Suprapubic skin (tissue), 4 donors: ENCODE results near the gene ACYP1. TPM values are rescaled to one million over a fixed set of nuclear protein-coding genes. Genes with fewer than 3 reads are reported as not detected.

ENCODE experiments used
- DNase-seq, 2 donors: peaks; one replicate each; pipeline ENCODE4 v3.0.0-alpha.2; 2019; ENCODE audit warnings: low spot score in 2 of 2
- H3K27ac ChIP-seq: fragments of 200-600 bp; sonication (generic); one replicate; pipeline ENCODE4 v1.5.1; 2019
- H3K27me3 ChIP-seq: fragments of 200-600 bp; sonication (generic); one replicate; pipeline ENCODE4 v1.5.1; 2019
- H3K36me3 ChIP-seq: fragments of 200-600 bp; sonication (generic); one replicate; pipeline ENCODE4 v1.5.1; 2019
- H3K4me1 ChIP-seq: fragments of 200-600 bp; sonication (generic); one replicate; pipeline ENCODE4 v1.5.1; 2019
- H3K4me3 ChIP-seq: fragments of 200-600 bp; sonication (generic); one replicate; pipeline ENCODE4 v1.5.1; 2019; ENCODE audit warnings: mild to moderate bottlenecking
- H3K9me3 ChIP-seq: fragments of 200-600 bp; sonication (generic); one replicate; pipeline ENCODE4 v1.5.1; 2019
- EP300 ChIP-seq: sonication (generic); formaldehyde crosslinking; IDR thresholded peaks from one replicate; pipeline ENCODE4 v1.6.1; 2017; ENCODE audit warnings: antibody characterized with exemption
- POLR2A ChIP-seq, 2 donors: fragments of 450-650 bp; IDR thresholded peaks; one replicate each; pipeline ENCODE4 v1.6.1; 2017; ENCODE audit warnings: antibody characterized with exemption in 2 of 2, mild to moderate bottlenecking in 2 of 2, moderate library complexity in 2 of 2
- POLR2AphosphoS5 ChIP-seq, 3 donors: sonication (generic); formaldehyde crosslinking; IDR thresholded peaks; one replicate each; pipeline ENCODE4 v1.6.1; 2017; ENCODE audit warnings: antibody characterized with exemption in 3 of 3
- WGBS: methylation state at CpG from one replicate; pipeline ENCODE4 v1.1.5; 2018; 5-methylcytosine and 5-hydroxymethylcytosine counted together
- total RNA-seq, 4 donors: library from RNA; depleted of rRNA; stranded (reverse); fragments of >200 nt; gene quantifications; one replicate each; pipeline ENCODE4 v1.1.0, GENCODE V29; 2016
- TF ChIP-seq, protein P1 (sequence below), 2 donors: fragments of 200-600 bp in 1 of 2; fragments of 450-650 bp in 1 of 2; sonication (generic) in 1 of 2; IDR thresholded peaks; one replicate each; pipeline ENCODE4 v1.5.1; 2016 to 2019; ENCODE audit warnings: antibody characterized with exemption in 2 of 2, mild to moderate bottlenecking in 1 of 2, moderate library complexity in 1 of 2

Gene ACYP1
- total RNA-seq, 4 donors from 2014 or later = 19.2 to 40.6 (median 23.0) TPM

DNA sequence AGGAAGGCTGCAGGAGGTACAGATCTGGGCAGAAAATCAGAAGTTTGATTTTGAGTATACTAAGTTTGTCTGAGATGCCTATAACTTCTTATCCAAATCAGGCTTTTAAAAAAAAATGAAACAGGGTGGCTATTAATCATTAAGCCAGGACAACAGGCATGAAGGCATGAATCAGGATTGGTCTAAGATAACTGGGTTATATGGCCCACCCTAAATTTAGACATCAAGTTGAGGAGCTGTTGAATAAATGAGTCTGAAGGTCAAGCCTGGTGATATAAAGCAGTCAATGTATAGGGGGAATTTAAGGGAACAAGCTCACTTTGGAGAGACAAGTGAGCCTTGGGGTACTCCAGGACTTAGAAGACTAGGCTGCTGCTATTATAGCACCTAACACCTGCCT is 34.4 kb upstream of the ACYP1 start:
- Histone ChIP-seq H3K27me3 (no peaks in the 10 kb centered on the region), H3K36me3 (peaks cover 88% of the 10 kb centered on the region), H3K4me1 (no peaks in the 10 kb centered on the region), H3K27ac (no peak overlapping the region), H3K4me3 (no peak overlapping the region), H3K9me3 (no peaks in the 10 kb centered on the region)
- TF ChIP-seq POLR2AphosphoS5 (IDR thresholded peaks at IDR 0.05) = no peak
- no peak for TF ChIP-seq EP300
- TF ChIP-seq, protein P1, sequence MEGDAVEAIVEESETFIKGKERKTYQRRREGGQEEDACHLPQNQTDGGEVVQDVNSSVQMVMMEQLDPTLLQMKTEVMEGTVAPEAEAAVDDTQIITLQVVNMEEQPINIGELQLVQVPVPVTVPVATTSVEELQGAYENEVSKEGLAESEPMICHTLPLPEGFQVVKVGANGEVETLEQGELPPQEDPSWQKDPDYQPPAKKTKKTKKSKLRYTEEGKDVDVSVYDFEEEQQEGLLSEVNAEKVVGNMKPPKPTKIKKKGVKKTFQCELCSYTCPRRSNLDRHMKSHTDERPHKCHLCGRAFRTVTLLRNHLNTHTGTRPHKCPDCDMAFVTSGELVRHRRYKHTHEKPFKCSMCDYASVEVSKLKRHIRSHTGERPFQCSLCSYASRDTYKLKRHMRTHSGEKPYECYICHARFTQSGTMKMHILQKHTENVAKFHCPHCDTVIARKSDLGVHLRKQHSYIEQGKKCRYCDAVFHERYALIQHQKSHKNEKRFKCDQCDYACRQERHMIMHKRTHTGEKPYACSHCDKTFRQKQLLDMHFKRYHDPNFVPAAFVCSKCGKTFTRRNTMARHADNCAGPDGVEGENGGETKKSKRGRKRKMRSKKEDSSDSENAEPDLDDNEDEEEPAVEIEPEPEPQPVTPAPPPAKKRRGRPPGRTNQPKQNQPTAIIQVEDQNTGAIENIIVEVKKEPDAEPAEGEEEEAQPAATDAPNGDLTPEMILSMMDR (IDR thresholded peaks at IDR 0.05) = no peak
- no peak for TF ChIP-seq POLR2A (IDR thresholded peaks at IDR 0.05)
- no peak for DNase-seq

- Histone ChIP-seq H3K36me3 (peaks cover 93% of the 10 kb centered on the region), H3K4me1 (no peaks in the 10 kb centered on the region), H3K9me3 (no peaks in the 10 kb centered on the region)
These were observed 33.1 kb upstream of the ACYP1 start for GRCh38 chr14:75096959-75097358.

DNA sequence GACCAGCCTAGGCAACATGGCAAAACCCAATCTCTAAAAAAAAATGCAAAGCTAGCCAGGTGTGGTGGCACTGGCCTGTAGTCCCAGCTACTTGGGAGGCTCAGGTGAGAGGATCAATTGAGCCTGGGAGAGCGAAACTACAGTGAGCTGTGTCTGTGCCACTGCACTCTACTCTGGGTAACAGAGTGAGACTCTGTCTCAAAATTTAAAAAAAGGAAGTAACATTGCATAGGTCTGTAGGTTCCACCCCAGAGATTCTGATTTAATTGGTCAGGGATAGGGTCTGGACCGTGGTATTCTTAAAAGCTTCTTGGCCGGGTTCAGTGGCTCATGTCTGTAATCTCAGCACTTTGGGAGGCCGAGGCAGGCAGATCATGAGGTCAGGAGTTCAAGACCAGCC is 31.9 kb upstream of the ACYP1 start:
- peaks cover 95% of the 10 kb centered on the region for H3K36me3 ChIP-seq
- H3K4me3 ChIP-seq = no peak overlapping the region
- TF ChIP-seq POLR2AphosphoS5 (IDR thresholded peaks at IDR 0.05) (no peak), EP300 (no peak), POLR2A (IDR thresholded peaks at IDR 0.05) (no peak)
- TF ChIP-seq, protein P1 (IDR thresholded peaks at IDR 0.05) = no peak
- no peaks in the 10 kb centered on the region for H3K9me3 ChIP-seq
- H3K27me3 ChIP-seq = no peaks in the 10 kb centered on the region
- H3K4me1 ChIP-seq = no peaks in the 10 kb centered on the region
- no peak overlapping the region for H3K27ac ChIP-seq
- 89% methylated on average over 4 of the region's 4 CpGs for WGBS
- no peak for DNase-seq

More at GRCh38 chr14:75096959-75097358, 33.1 kb upstream of the ACYP1 start:
- TF ChIP-seq POLR2A (IDR thresholded peaks at IDR 0.05) = no peak
- Histone ChIP-seq H3K4me3 (no peak overlapping the region), H3K27me3 (no peaks in the 10 kb centered on the region), H3K27ac (no peak overlapping the region)
- 91% methylated on average over 6 of the region's 6 CpGs for WGBS
- DNase-seq = no peak

GRCh38 chr14:75094896-75095295 is 31.1 kb upstream of the ACYP1 start:
- no peaks in the 10 kb centered on the region for H3K9me3 ChIP-seq

GRCh38 chr14:75092698-75093097 is 28.9 kb upstream of the ACYP1 start:
- Histone ChIP-seq H3K4me1 (no peaks in the 10 kb centered on the region), H3K9me3 (no peaks in the 10 kb centered on the region), H3K27ac (no peak overlapping the region), H3K27me3 (no peaks in the 10 kb centered on the region), H3K4me3 (no peak overlapping the region), H3K36me3 (peaks cover 89% of the 10 kb centered on the region)
- 86% methylated on average over 2 of the region's 2 CpGs for WGBS
- TF ChIP-seq EP300 (no peak), POLR2A (IDR thresholded peaks at IDR 0.05) (no peak), POLR2AphosphoS5 (IDR thresholded peaks at IDR 0.05) (no peak)
- TF ChIP-seq, protein P1 (IDR thresholded peaks at IDR 0.05) = no peak
- DNase-seq = no peak

More at GRCh38 chr14:75094896-75095295, 31.1 kb upstream of the ACYP1 start:
- Histone ChIP-seq H3K4me3 (no peak overlapping the region), H3K27ac (no peak overlapping the region), H3K4me1 (no peaks in the 10 kb centered on the region), H3K36me3 (peaks cover 93% of the 10 kb centered on the region), H3K27me3 (no peaks in the 10 kb centered on the region)
- TF ChIP-seq, protein P1 (IDR thresholded peaks at IDR 0.05) = no peak
- TF ChIP-seq POLR2AphosphoS5 (IDR thresholded peaks at IDR 0.05) (no peak), POLR2A (IDR thresholded peaks at IDR 0.05) (no peak), EP300 (no peak)
- 79% methylated on average over 3 of the region's 3 CpGs for WGBS
- no peak for DNase-seq

DNA sequence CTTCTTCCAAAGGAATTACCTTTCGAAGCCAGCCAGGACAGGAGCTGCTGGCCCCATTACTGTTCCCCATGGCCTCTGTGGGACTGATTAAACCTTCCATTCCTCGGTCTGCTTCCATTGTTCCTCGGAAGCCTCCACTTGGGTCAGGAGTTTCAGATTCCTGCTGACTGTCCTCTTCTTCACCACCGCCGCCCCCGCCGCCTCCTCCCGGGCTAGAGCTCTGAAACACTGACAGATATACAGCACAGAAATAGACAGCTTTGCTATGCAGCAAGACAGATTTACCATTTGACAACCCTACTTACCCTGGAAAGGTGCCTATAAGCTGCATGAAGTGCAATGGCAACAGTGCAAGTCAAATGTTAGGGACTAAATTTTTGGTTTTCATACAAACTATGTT is 27.4 kb upstream of the ACYP1 start:
- no peaks in the 10 kb centered on the region for H3K4me1 ChIP-seq
- no peaks in the 10 kb centered on the region for H3K9me3 ChIP-seq
- DNase-seq = no peak
- WGBS = 87% methylated on average over 8 of the region's 8 CpGs
- H3K27ac ChIP-seq = no peak overlapping the region
- peaks cover 89% of the 10 kb centered on the region for H3K36me3 ChIP-seq
- H3K4me3 ChIP-seq = no peak overlapping the region
- no peak for TF ChIP-seq EP300
- no peak for TF ChIP-seq POLR2A (IDR thresholded peaks at IDR 0.05)
- no peaks in the 10 kb centered on the region for H3K27me3 ChIP-seq
